KMS-11 (cell line): ENCODE results near the gene HNRNPF.

ENCODE experiments used
- H2AFZ ChIP-seq: fragments of 200-600 bp; sonication (generic); 2 replicates; pipeline ENCODE4 v1.6.1; 2016; ENCODE audit warnings: antibody characterized with exemption, mixed run types, low read depth
- H3K27ac ChIP-seq: fragments of 200-600 bp; sonication (generic); 2 replicates; pipeline ENCODE4 v1.6.1; 2016; ENCODE audit warnings: mild to moderate bottlenecking, mixed run types
- H3K27me3 ChIP-seq: fragments of 200-600 bp; sonication (generic); 2 replicates; pipeline ENCODE4 v1.6.1; 2017; ENCODE audit warnings: mild to moderate bottlenecking, low read depth, mixed run types, moderate library complexity; ENCODE audit not compliant: insufficient read depth
- H3K36me3 ChIP-seq: fragments of 200-600 bp; sonication (generic); 2 replicates; pipeline ENCODE4 v1.6.1; 2017; ENCODE audit warnings: mild to moderate bottlenecking, mixed run types; ENCODE audit not compliant: insufficient read depth
- H3K4me1 ChIP-seq: fragments of 200-600 bp; sonication (generic); 2 replicates; pipeline ENCODE4 v1.6.1; 2016; ENCODE audit warnings: mild to moderate bottlenecking, low read depth, mixed run types; ENCODE audit not compliant: poor library complexity, severe bottlenecking
- H3K4me2 ChIP-seq: fragments of 200-600 bp; sonication (generic); 2 replicates; pipeline ENCODE4 v1.7.0; 2016; ENCODE audit warnings: mild to moderate bottlenecking, mixed run types
- H3K4me3 ChIP-seq: fragments of 200-600 bp; sonication (generic); IDR thresholded peaks from 2 replicates; pipeline ENCODE4 v1.6.1; 2017; ENCODE audit warnings: low read depth, low read length, mixed read lengths; ENCODE audit not compliant: insufficient read depth
- H3K79me2 ChIP-seq: fragments of 200-600 bp; sonication (generic); 2 replicates; pipeline ENCODE4 v1.6.1; 2016; ENCODE audit warnings: low read depth, mixed run types; ENCODE audit not compliant: insufficient read depth
- H3K9ac ChIP-seq: fragments of 200-600 bp; sonication (generic); 2 replicates; pipeline ENCODE4 v1.6.1; 2016; ENCODE audit warnings: mild to moderate bottlenecking, mixed run types
- H4K20me1 ChIP-seq: fragments of 200-600 bp; sonication (generic); 2 replicates; pipeline ENCODE4 v1.6.1; 2016; ENCODE audit warnings: mild to moderate bottlenecking, mixed run types; ENCODE audit not compliant: insufficient read depth
- TF ChIP-seq, protein P1 (sequence below): fragments of 200-600 bp; sonication (generic); conservative IDR thresholded peaks from 2 replicates; pipeline ENCODE4 v1.6.1; 2017; ENCODE audit warnings: low read depth, mild to moderate bottlenecking, antibody characterized with exemption, low read length, moderate library complexity, mixed read lengths

HNRNPF gene

GRCh38 chr10:43354330-43354635 is 54.7 kb downstream of the HNRNPF start:
- Histone ChIP-seq H4K20me1 (no peaks in the 10 kb centered on the region), H3K4me2 (no peak overlapping the region), H2AFZ (no peak overlapping the region), H3K36me3 (no peaks in the 10 kb centered on the region), H3K79me2 (no peaks in the 10 kb centered on the region), H3K9ac (no peak overlapping the region), H3K4me1 (no peaks in the 10 kb centered on the region), H3K27ac (no peak overlapping the region), H3K4me3 (no peak overlapping the region), H3K27me3 (no peaks in the 10 kb centered on the region)
- TF ChIP-seq, protein P1, sequence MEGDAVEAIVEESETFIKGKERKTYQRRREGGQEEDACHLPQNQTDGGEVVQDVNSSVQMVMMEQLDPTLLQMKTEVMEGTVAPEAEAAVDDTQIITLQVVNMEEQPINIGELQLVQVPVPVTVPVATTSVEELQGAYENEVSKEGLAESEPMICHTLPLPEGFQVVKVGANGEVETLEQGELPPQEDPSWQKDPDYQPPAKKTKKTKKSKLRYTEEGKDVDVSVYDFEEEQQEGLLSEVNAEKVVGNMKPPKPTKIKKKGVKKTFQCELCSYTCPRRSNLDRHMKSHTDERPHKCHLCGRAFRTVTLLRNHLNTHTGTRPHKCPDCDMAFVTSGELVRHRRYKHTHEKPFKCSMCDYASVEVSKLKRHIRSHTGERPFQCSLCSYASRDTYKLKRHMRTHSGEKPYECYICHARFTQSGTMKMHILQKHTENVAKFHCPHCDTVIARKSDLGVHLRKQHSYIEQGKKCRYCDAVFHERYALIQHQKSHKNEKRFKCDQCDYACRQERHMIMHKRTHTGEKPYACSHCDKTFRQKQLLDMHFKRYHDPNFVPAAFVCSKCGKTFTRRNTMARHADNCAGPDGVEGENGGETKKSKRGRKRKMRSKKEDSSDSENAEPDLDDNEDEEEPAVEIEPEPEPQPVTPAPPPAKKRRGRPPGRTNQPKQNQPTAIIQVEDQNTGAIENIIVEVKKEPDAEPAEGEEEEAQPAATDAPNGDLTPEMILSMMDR: no peak

- TF ChIP-seq, protein P1: no peak
- H3K9ac ChIP-seq: no peak overlapping the region
- no peaks in the 10 kb centered on the region for H3K79me2 ChIP-seq
- no peaks in the 10 kb centered on the region for H3K27me3 ChIP-seq
- H3K27ac ChIP-seq: no peak overlapping the region
- H3K36me3 ChIP-seq: no peaks in the 10 kb centered on the region
- H3K4me3 ChIP-seq: no peak overlapping the region
- no peaks in the 10 kb centered on the region for H4K20me1 ChIP-seq
- H3K4me1 ChIP-seq: no peaks in the 10 kb centered on the region
- H3K4me2 ChIP-seq: no peak overlapping the region
- H2AFZ ChIP-seq: no peak overlapping the region
Observed at GRCh38 chr10:43353495-43354329, 55.3 kb downstream of the HNRNPF start.

- Histone ChIP-seq H3K79me2 (no peaks in the 10 kb centered on the region), H3K36me3 (no peaks in the 10 kb centered on the region), H3K4me2 (no peak overlapping the region), H3K27ac (no peak overlapping the region), H3K4me1 (no peaks in the 10 kb centered on the region), H4K20me1 (no peaks in the 10 kb centered on the region), H2AFZ (no peak overlapping the region), H3K4me3 (no peak overlapping the region), H3K27me3 (no peaks in the 10 kb centered on the region), H3K9ac (no peak overlapping the region)
- TF ChIP-seq, protein P1: no peak
Observed at GRCh38 chr10:43352951-43353350, 56.0 kb downstream of the HNRNPF start.

- H3K4me3 ChIP-seq: no peak overlapping the region
- H2AFZ ChIP-seq: no peak overlapping the region
- no peak overlapping the region for H3K4me2 ChIP-seq
- no peak overlapping the region for H3K9ac ChIP-seq
- H3K4me1 ChIP-seq: no peaks in the 10 kb centered on the region
- no peaks in the 10 kb centered on the region for H3K27me3 ChIP-seq
- TF ChIP-seq, protein P1: no peak
- H3K36me3 ChIP-seq: no peaks in the 10 kb centered on the region
- H3K79me2 ChIP-seq: no peaks in the 10 kb centered on the region
- H4K20me1 ChIP-seq: no peaks in the 10 kb centered on the region
- no peak overlapping the region for H3K27ac ChIP-seq
Observed at GRCh38 chr10:43351301-43351700, 57.7 kb downstream of the HNRNPF start.
